ENCODE results near the gene ZNF385B.

Gene ZNF385B

DNA sequence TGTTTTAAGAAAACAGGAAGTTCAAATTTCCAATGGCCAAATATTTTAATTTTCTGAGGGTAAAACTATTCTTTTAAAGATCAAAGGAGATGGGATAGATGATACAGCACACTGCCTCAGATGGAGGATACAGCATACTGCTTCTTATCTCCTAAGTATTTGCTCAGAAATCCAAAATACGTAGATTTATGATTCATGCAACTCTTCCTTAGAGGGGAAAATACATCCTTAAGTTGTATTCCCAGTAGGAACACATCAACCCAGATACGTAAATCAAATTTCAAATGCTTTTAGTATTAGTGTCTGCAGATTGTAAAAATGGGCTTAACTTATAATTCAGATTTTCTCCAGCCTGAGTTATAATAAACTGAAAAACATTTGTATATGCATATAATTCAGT, 235.2 kb downstream of the ZNF385B start:
- Histone ChIP-seq H3K27ac (ENCODE audit: low read depth, low read length, poor library complexity, severe bottlenecking) (no peak overlapping the region), H3K4me2 (ENCODE audit: low read length) (no peak overlapping the region), H3K9me2 (ENCODE audit: low read depth, low read length) (no peaks in the 10 kb centered on the region), H3K9ac (ENCODE audit: low read length) (no peak overlapping the region), H3K4me1 (ENCODE audit: insufficient read depth, low read length, severe bottlenecking) (no peaks in the 10 kb centered on the region), H3K9me3 (ENCODE audit: low read length) (no peaks in the 10 kb centered on the region), H3K36me3 (ENCODE audit: insufficient read depth, low read length) (no peaks in the 10 kb centered on the region), H4K20me1 (ENCODE audit: insufficient read depth, low read length) (no peaks in the 10 kb centered on the region), H3F3A (ENCODE audit: insufficient read depth, low read length) (no peaks in the 10 kb centered on the region), H2AFZ (ENCODE audit: low read length) (no peak overlapping the region), H3K27me3 (ENCODE audit: insufficient read depth, low read length) (no peaks in the 10 kb centered on the region), H3K4me3 (ENCODE audit: low read depth, low read length, poor library complexity, severe bottlenecking) (no peak overlapping the region), H3K79me2 (ENCODE audit: insufficient read depth, low read length) (no peaks in the 10 kb centered on the region)
- TF ChIP-seq EZH2 (IDR thresholded peaks at IDR 0.05; ENCODE audit: borderline replicate concordance, low read length): no peak
- TF ChIP-seq, protein P1, sequence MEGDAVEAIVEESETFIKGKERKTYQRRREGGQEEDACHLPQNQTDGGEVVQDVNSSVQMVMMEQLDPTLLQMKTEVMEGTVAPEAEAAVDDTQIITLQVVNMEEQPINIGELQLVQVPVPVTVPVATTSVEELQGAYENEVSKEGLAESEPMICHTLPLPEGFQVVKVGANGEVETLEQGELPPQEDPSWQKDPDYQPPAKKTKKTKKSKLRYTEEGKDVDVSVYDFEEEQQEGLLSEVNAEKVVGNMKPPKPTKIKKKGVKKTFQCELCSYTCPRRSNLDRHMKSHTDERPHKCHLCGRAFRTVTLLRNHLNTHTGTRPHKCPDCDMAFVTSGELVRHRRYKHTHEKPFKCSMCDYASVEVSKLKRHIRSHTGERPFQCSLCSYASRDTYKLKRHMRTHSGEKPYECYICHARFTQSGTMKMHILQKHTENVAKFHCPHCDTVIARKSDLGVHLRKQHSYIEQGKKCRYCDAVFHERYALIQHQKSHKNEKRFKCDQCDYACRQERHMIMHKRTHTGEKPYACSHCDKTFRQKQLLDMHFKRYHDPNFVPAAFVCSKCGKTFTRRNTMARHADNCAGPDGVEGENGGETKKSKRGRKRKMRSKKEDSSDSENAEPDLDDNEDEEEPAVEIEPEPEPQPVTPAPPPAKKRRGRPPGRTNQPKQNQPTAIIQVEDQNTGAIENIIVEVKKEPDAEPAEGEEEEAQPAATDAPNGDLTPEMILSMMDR (IDR thresholded peaks at IDR 0.05; ENCODE audit: low read length): no peak

- no peak overlapping the region for H3K27ac ChIP-seq (ENCODE audit: low read depth, low read length, poor library complexity, severe bottlenecking)
- no peak overlapping the region for H3K4me3 ChIP-seq (ENCODE audit: low read depth, low read length, poor library complexity, severe bottlenecking)
- H3K4me1 ChIP-seq (ENCODE audit: insufficient read depth, low read length, severe bottlenecking): no peaks in the 10 kb centered on the region
- no peaks in the 10 kb centered on the region for H3K79me2 ChIP-seq (ENCODE audit: insufficient read depth, low read length)
- no peaks in the 10 kb centered on the region for H3K9me2 ChIP-seq (ENCODE audit: low read depth, low read length)
- H4K20me1 ChIP-seq (ENCODE audit: insufficient read depth, low read length): no peaks in the 10 kb centered on the region
- no peak overlapping the region for H3K9ac ChIP-seq (ENCODE audit: low read length)
- no peak overlapping the region for H3K4me2 ChIP-seq (ENCODE audit: low read length)
- H3F3A ChIP-seq (ENCODE audit: insufficient read depth, low read length): no peaks in the 10 kb centered on the region
- no peaks in the 10 kb centered on the region for H3K36me3 ChIP-seq (ENCODE audit: insufficient read depth, low read length)
- no peak for TF ChIP-seq EZH2 (IDR thresholded peaks at IDR 0.05; ENCODE audit: borderline replicate concordance, low read length)
- TF ChIP-seq, protein P1 (IDR thresholded peaks at IDR 0.05; ENCODE audit: low read length): no peak
- no peaks in the 10 kb centered on the region for H3K9me3 ChIP-seq (ENCODE audit: low read length)
- H2AFZ ChIP-seq (ENCODE audit: low read length): no peak overlapping the region
- H3K27me3 ChIP-seq (ENCODE audit: insufficient read depth, low read length): no peaks in the 10 kb centered on the region
Observed at GRCh38 chr2:179622635-179623300, 238.6 kb downstream of the ZNF385B start.

DNA sequence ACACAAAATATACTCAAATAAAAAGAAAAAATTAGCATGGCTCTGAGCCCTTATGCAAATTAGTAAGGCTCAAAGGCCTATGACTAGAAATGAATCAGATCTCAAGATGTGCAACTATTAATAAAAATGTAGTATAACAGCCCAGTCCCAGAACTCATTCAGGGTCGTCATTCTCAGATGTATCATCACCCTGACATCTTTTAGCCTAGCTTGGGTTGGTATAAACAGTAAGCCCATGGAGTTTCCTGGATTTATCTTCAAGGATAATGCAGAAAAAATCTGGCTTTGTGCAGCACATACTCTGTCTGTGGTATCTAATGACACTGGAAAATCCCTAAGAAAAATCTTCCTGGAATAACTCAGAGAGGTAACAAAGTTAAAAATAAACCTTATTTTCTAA, 239.3 kb downstream of the ZNF385B start:
- Histone ChIP-seq H2AFZ (ENCODE audit: low read length) (no peak overlapping the region), H3K4me1 (ENCODE audit: insufficient read depth, low read length, severe bottlenecking) (no peaks in the 10 kb centered on the region), H3K9me2 (ENCODE audit: low read depth, low read length) (no peaks in the 10 kb centered on the region), H3K4me2 (ENCODE audit: low read length) (no peak overlapping the region), H3F3A (ENCODE audit: insufficient read depth, low read length) (no peaks in the 10 kb centered on the region), H3K4me3 (ENCODE audit: low read depth, low read length, poor library complexity, severe bottlenecking) (no peak overlapping the region), H3K27ac (ENCODE audit: low read depth, low read length, poor library complexity, severe bottlenecking) (no peak overlapping the region), H4K20me1 (ENCODE audit: insufficient read depth, low read length) (no peaks in the 10 kb centered on the region), H3K9me3 (ENCODE audit: low read length) (no peaks in the 10 kb centered on the region), H3K36me3 (ENCODE audit: insufficient read depth, low read length) (no peaks in the 10 kb centered on the region), H3K27me3 (ENCODE audit: insufficient read depth, low read length) (no peaks in the 10 kb centered on the region), H3K9ac (ENCODE audit: low read length) (no peak overlapping the region), H3K79me2 (ENCODE audit: insufficient read depth, low read length) (no peaks in the 10 kb centered on the region)
- TF ChIP-seq, protein P1 (IDR thresholded peaks at IDR 0.05; ENCODE audit: low read length): no peak
- TF ChIP-seq EZH2 (IDR thresholded peaks at IDR 0.05; ENCODE audit: borderline replicate concordance, low read length): no peak

Measured in OCI-LY1 (cell line).